ENCODE results near the gene DZIP1.

DNA sequence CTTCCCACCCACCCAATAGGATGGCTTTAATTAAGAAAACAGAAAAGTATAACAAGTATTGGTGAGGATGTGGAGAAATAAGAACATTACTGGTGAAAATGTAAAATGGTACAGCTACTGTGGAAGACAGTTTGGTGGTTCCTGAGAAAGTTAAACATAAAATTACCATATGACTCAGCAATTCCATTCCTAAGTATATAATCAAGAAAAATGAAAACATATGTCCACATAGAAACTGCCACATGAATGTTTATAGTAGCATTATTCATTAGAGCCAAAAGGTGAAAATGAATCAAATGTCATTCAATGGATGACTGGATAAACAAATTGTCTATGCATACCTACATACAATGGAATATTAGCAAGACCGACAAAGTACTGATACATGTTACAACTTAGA, 16.9 kb downstream of the DZIP1 start:
- TF ChIP-seq, protein P1, sequence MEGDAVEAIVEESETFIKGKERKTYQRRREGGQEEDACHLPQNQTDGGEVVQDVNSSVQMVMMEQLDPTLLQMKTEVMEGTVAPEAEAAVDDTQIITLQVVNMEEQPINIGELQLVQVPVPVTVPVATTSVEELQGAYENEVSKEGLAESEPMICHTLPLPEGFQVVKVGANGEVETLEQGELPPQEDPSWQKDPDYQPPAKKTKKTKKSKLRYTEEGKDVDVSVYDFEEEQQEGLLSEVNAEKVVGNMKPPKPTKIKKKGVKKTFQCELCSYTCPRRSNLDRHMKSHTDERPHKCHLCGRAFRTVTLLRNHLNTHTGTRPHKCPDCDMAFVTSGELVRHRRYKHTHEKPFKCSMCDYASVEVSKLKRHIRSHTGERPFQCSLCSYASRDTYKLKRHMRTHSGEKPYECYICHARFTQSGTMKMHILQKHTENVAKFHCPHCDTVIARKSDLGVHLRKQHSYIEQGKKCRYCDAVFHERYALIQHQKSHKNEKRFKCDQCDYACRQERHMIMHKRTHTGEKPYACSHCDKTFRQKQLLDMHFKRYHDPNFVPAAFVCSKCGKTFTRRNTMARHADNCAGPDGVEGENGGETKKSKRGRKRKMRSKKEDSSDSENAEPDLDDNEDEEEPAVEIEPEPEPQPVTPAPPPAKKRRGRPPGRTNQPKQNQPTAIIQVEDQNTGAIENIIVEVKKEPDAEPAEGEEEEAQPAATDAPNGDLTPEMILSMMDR (IDR thresholded peaks at IDR 0.05; ENCODE audit: low read length): no peak
- TF ChIP-seq EZH2 (IDR thresholded peaks at IDR 0.05; ENCODE audit: borderline replicate concordance, low read length): no peak
